ENCODE results near the gene ACADL.

ACADL gene

DNA sequence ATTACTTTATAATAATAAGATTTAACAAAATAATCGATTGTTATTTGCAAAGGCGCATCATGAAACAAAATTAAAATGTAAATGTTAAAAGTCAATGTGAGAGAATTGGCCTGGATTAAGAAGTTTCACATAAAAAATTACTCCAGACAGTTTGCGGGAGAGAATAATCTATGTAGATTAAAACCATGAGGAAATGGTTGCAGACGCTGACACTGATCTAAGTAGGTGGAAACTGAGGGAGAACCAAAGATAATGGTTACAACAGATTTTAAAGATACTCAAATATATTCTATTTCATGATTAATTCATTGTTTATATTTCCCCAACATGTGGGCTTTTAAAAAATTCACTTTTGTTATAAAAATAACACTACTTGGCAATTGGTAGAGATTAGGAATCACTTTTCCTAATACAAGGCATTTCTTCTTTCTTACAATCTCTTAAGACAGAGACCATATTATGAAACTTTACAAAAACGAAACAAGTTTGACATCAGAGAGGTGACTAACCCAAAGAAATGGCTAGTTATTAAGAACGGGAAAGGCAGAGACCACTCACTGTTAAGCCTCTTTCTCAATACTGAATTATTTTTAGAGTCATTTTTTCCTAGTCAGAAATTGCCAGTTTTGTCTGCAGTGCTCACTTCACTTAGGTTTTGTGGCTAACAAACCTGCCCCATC is 55.6 kb downstream of the ACADL start:
- peak; percentile 68 for DNase-seq

- no peak for DNase-seq
Observed at GRCh38 chr2:210167227-210167626, 58.0 kb downstream of the ACADL start.

DNA sequence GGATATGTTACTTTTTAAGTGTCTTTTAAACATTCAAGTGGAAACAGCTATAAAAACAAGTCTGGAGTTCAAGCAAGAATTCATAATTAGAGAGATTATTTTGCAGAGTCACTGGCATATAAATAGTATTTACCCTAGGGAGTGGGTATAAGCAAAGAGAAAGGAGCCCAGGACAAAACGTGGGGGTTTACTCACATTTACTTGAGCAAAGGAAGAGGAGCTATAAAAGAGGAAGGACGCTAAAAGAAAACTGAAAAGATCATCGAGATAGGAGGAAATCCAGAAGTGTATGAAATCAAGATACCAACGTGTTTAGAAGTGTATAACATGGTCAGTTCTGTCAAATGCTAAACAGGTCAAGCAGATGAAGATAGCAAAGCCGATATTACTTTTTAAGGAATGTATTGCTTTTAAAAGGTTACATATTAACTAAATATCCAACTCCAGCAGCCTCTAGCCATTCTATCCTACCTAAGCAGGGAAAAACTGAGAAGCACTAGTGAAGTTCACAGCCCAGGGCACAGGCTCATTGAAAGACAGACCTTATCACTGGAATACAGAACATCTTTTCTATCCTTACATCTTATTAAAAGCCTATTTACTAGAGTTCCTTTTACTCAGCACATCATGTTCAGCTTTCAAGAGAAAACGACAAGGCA is 62.7 kb downstream of the ACADL start:
- DNase-seq = no peak

DNA sequence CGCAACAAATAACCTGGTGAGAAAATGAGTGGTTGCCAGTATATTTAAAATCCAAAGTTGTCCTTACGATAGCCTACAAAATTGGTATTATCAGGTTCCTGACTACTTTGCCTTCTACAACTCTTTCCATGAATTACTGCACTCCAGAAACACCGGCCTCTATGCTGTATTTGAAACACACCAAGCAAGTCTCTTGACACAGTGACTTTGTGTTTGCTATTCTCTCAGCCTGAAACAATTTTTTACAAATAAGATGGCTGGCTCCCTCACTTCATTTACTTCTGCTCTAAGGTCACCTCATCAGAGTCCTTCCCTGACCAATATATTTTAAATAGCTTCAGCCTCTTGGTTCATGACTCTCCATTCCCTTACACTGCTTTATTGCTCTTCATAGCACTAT is 66.2 kb downstream of the ACADL start:
- DNase-seq = no peak

GRCh38 chr2:210158236-210158635 is 67.0 kb downstream of the ACADL start:
- no peak for DNase-seq

DNA sequence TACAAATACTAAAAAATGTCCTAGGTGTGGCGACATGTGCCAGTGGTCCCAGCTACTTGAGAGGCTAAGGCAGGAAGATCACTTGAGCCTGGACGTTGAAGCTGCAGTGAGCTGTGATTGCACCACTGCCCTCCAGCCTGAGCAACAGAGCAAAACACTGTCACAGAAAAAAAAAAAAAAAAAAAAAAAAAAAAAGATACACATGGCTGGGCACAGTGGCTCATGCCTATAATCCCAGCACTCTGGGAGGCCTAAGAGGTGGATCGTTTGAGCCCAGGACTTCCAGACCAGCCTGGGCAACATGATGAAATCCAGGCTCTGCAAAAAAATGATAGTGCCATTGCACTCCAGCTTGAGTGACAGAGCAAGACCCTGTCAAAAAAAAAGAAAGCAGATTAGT is 67.7 kb downstream of the ACADL start:
- DNase-seq = no peak

GRCh38 chr2:210147614-210148013 is 77.6 kb downstream of the ACADL start:
- DNase-seq = no peak

Measured in fibroblast of skin of right quadriceps (primary cell).